Loucy (cell line): Measurements from ENCODE around the gene ADH5.
"Not testable (repeated sequence)": the region's sequence is repeated elsewhere in the genome, so short reads cannot be mapped to it uniquely, and the experiment has no call there.

Experiments
- EZH2phosphoT487 ChIP-seq: fragments of 200-600 bp; IDR thresholded peaks from 2 replicates; pipeline ENCODE4 v1.6.1; 2018; ENCODE audit warnings: antibody characterized with exemption, mild to moderate bottlenecking, moderate library complexity, borderline replicate concordance
- TF ChIP-seq, protein P1 (sequence below): fragments of 200-600 bp; sonication (generic); conservative IDR thresholded peaks from 2 replicates; pipeline ENCODE4 v1.5.1; 2014; ENCODE audit warnings: mild to moderate bottlenecking, antibody characterized with exemption, low read length

DNA sequence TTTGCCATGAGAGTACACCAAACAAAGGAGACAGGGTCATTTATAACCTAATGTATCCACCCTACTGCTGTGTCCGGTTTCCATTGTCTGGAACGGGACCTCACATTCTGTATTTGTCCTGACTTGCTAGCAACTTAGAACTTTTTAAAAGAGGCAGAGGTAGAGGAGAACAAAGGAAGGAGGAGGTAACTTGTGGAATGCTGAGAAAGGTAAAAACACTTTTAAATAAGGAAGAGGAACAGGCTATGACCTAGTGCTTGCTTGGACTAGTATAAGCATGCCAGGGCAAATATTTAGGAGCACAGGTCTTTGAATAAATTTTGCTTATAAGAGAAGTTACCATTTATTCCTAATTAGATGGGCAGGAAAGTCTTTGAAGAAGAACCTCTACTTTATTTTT lies 3.3 kb upstream of the ADH5 start:
- TF ChIP-seq, protein P1, sequence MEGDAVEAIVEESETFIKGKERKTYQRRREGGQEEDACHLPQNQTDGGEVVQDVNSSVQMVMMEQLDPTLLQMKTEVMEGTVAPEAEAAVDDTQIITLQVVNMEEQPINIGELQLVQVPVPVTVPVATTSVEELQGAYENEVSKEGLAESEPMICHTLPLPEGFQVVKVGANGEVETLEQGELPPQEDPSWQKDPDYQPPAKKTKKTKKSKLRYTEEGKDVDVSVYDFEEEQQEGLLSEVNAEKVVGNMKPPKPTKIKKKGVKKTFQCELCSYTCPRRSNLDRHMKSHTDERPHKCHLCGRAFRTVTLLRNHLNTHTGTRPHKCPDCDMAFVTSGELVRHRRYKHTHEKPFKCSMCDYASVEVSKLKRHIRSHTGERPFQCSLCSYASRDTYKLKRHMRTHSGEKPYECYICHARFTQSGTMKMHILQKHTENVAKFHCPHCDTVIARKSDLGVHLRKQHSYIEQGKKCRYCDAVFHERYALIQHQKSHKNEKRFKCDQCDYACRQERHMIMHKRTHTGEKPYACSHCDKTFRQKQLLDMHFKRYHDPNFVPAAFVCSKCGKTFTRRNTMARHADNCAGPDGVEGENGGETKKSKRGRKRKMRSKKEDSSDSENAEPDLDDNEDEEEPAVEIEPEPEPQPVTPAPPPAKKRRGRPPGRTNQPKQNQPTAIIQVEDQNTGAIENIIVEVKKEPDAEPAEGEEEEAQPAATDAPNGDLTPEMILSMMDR, result not testable (repeated sequence)
- not testable (repeated sequence) for TF ChIP-seq EZH2phosphoT487
